ENCODE results near the gene COBL. TPM values are rescaled to one million over a fixed set of nuclear protein-coding genes. Genes with fewer than 3 reads are reported as not detected.

Gene COBL
- total RNA-seq, 2 experiments from 2014 or later = not detected

DNA sequence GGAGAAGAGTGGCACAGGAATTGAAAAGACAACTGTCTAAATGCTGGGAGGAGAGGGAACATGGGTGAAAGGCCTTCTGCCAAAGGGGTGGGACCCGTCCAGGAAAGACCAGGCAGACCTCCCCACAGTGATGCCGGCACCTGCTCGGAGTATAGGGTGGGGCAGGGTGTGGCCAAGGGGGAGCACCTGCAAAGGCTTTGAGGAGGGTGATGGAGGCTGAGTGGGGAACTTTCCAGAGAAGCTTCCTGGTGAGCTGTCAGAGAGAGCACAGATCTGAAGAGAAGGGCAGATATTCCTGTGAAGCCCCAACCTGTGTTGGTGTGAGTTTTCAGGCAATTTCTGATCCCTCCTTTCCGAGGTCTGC, 270.5 kb downstream of the COBL start:
- H3K36me3 Mint-ChIP-seq (ENCODE audit: low read depth) = no peaks in the 10 kb centered on the region
- H3K27ac Mint-ChIP-seq = no peak overlapping the region
- peaks cover 2% of the 10 kb centered on the region for H3K27me3 Mint-ChIP-seq (ENCODE audit: low read depth)
- ChIA-PET POLR2A (no interaction called here), CTCF (no interaction called here)
- ATAC-seq (no peak), DNase-seq (no peak)
- no peaks in the 10 kb centered on the region for H3K4me1 Mint-ChIP-seq (ENCODE audit: low read depth)
- H3K9me3 Mint-ChIP-seq (ENCODE audit: insufficient read depth) = no peaks in the 10 kb centered on the region
- no peak overlapping the region for H3K4me3 Mint-ChIP-seq

DNA sequence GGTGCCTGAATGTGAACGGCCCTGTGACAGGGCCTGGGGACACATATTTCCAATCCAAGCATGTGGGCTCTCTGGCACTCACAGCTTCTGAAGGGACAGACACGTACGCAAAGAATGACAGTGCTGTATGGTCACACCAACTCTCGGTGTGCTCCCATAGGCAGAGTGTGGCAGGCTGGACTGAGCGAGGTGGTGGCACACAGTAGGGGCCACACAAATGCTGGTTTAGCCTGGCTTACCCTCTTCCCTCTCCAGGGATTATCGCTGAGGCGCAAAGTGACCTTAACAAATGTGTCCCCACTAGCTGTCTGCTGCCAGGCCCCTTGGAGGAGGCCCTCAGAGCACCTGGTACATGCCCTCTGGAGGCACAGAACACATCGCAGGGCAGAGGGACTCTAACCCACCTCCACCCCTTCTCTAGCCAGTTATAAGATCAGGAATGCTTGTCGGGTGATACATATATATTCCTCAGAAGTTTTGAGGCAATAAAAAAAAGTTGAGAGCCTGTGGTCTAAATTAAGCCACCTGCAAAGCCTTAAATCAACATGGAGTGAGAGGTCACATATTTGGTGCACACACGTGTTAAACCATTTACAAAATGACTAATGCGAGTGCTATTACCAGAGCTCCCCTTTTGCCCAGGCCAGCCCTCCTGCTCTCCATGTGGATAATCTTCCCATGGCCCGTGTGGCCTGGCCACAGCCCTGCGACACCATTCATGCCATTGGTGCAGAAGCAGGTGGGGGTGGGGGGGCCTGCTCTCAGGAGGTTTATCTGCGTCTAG, 271.1 kb downstream of the COBL start:
- Mint-ChIP-seq H3K27ac (no peak overlapping the region), H3K36me3 (ENCODE audit: low read depth) (no peaks in the 10 kb centered on the region), H3K9me3 (ENCODE audit: insufficient read depth) (no peaks in the 10 kb centered on the region), H3K27me3 (ENCODE audit: low read depth) (peaks cover 2% of the 10 kb centered on the region), H3K4me1 (ENCODE audit: low read depth) (no peaks in the 10 kb centered on the region), H3K4me3 (no peak overlapping the region)
- ChIA-PET CTCF (interaction anchor here (1.6 kb wide), 1 partner anchor 95 kb away, joined by 4 read pairs; no protein-coding TSS in a partner anchor), POLR2A (no interaction called here)
- DNase-seq = no peak
- ATAC-seq = no peak

DNA sequence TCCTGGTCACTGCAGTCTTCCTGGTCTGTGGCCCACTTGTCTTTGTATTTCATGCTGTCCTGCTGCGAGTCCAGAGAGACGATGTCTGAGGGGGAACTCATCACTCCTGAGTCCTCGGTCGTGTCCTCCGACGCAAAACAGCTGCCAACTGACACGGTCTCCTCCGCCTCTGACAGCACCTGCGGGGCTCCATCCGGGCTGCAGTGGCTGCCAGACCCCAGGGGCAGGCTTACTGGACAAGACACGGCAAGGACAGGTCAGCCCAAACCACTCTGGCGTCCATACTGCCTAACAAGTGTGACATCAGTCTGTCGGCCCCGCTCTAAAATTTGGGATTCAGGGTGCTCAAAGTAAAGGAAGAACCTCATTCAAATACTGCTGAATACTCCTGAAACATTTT, 273.1 kb downstream of the COBL start:
- POLR2A ChIA-PET = no interaction called here
- CTCF ChIA-PET = no interaction called here

DNA sequence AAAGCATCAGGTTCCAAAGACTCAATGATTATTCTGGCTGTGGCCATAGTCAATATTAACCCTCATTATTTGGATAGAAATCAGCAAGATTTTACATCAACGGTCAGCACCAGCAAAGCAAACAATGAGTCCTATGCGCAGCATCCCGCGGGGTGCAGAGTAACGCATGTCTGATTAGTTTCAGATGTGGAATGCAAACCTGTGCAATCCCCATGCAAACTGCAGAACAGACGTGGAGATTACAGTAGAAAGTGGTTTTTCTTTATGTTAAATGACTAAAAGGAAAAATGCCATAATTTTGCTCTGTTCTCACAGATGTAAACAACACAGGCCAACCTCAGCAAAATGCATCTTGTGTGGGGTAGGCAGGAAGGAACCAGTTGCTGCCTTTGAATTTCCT, 275.8 kb downstream of the COBL start:
- Mint-ChIP-seq H3K27ac (no peak overlapping the region), H3K4me3 (no peak overlapping the region), H3K4me1 (ENCODE audit: low read depth) (no peaks in the 10 kb centered on the region), H3K9me3 (ENCODE audit: insufficient read depth) (no peaks in the 10 kb centered on the region), H3K36me3 (ENCODE audit: low read depth) (no peaks in the 10 kb centered on the region), H3K27me3 (ENCODE audit: low read depth) (no peaks in the 10 kb centered on the region)
- no peak for DNase-seq
- POLR2A ChIA-PET = no interaction called here
- ATAC-seq = no peak
- CTCF ChIA-PET = no interaction called here

More for the DNA sequence above, 273.1 kb downstream of the COBL start:
- Mint-ChIP-seq H3K4me1 (ENCODE audit: low read depth) (no peaks in the 10 kb centered on the region), H3K36me3 (ENCODE audit: low read depth) (no peaks in the 10 kb centered on the region), H3K4me3 (no peak overlapping the region), H3K9me3 (ENCODE audit: insufficient read depth) (no peaks in the 10 kb centered on the region), H3K27ac (no peak overlapping the region), H3K27me3 (ENCODE audit: low read depth) (no peaks in the 10 kb centered on the region)
- no peak for ATAC-seq
- no peak for DNase-seq

DNA sequence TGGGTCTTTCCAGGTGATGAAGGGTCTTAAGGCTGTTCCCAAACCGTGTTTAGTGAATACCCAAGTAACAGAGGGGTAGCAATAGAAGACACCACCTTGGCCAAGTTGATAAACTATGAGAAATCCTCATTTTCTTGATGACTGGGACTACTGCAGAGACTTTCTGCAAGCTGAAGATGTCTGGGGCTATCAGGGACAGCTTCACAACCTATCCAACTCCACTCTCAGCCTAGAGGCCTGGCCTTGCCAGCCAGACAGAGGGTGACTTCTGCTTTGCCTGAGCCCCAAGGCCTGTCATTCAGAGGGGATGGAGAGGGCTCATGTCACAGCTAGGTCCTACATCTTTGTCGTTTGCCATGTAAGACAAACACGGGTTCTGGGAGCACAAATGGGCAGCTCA, 278.0 kb downstream of the COBL start:
- Mint-ChIP-seq H3K36me3 (ENCODE audit: low read depth) (no peaks in the 10 kb centered on the region), H3K9me3 (ENCODE audit: insufficient read depth) (no peaks in the 10 kb centered on the region), H3K27ac (no peak overlapping the region), H3K4me3 (no peak overlapping the region), H3K27me3 (ENCODE audit: low read depth) (no peaks in the 10 kb centered on the region), H3K4me1 (ENCODE audit: low read depth) (no peaks in the 10 kb centered on the region)
- CTCF ChIA-PET = interaction anchor here (0.9 kb wide), 1 partner anchor 124 kb away, joined by 3 read pairs; no protein-coding TSS in a partner anchor
- POLR2A ChIA-PET = no interaction called here
- ATAC-seq = no peak
- no peak for DNase-seq

DNA sequence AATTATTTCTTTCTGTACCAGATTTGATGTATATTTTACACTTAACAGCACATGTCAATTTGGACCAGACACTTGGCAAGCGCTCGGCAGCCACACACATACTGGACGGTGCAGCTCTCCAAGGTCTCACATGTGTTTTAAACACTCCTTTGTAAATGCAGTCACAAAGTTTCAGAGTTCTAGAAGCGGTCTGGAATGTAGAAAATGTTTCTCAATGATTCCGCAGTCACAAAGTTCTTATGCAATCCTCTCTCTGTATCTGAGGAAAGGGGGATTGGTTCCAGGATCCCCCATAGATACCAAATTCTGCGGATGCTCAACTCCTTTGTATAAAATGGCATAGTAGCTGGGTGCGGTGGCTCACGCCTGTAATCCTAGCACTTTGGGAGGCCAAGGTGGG, 280.9 kb downstream of the COBL start:
- H3K27ac Mint-ChIP-seq = no peak overlapping the region
- no peaks in the 10 kb centered on the region for H3K27me3 Mint-ChIP-seq (ENCODE audit: low read depth)
- no peaks in the 10 kb centered on the region for H3K4me1 Mint-ChIP-seq (ENCODE audit: low read depth)
- H3K4me3 Mint-ChIP-seq = no peak overlapping the region
- ATAC-seq = no peak
- ChIA-PET CTCF (interaction anchor here (0.6 kb wide), 1 partner anchor 37 kb away, joined by 4 read pairs; no protein-coding TSS in a partner anchor), POLR2A (no interaction called here)
- H3K36me3 Mint-ChIP-seq (ENCODE audit: low read depth) = no peaks in the 10 kb centered on the region
- DNase-seq = no peak
- H3K9me3 Mint-ChIP-seq (ENCODE audit: insufficient read depth) = no peaks in the 10 kb centered on the region

DNA sequence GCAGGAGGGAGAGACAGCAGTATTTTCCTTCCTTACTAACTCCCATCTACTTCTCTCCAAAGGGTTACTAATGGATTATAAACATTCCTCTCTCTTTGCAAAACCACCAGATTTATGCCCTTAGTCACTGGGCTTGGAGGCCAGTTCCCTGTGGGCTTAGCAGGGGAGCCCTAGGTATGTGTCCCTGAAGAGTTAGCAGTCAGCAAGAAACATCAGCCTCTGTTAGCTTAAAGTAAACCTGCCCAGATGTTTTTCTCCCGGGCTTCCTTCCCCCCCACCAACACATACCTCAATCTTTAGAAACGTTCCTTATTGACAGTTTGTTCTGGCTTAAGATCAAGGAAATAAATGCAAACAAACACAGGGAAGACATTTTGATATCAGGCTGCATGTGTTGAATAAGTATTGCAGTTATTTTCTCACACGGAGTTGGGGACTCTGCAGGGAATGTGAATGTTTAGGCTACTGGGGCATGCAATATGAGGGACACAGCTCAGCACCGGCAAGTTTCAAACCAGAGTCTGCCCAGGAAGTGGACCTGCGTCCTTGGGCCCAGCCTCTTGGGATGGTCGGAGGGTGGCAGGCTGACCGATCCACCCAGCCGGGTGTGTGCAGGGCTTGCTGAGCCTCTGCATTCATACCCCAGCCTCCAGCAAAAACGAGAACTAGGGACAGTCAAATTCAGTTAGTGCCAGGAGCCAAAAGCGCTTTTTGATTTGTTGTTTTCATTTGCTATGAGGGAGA, 281.9 kb downstream of the COBL start:
- ChIA-PET POLR2A (no interaction called here), CTCF (no interaction called here)
- H3K9me3 Mint-ChIP-seq (ENCODE audit: insufficient read depth) = no peaks in the 10 kb centered on the region
- ATAC-seq (no peak), DNase-seq (no peak)
- H3K4me1 Mint-ChIP-seq (ENCODE audit: low read depth) = no peaks in the 10 kb centered on the region
- H3K4me3 Mint-ChIP-seq = no peak overlapping the region
- no peak overlapping the region for H3K27ac Mint-ChIP-seq
- no peaks in the 10 kb centered on the region for H3K27me3 Mint-ChIP-seq (ENCODE audit: low read depth)
- H3K36me3 Mint-ChIP-seq (ENCODE audit: low read depth) = no peaks in the 10 kb centered on the region

DNA sequence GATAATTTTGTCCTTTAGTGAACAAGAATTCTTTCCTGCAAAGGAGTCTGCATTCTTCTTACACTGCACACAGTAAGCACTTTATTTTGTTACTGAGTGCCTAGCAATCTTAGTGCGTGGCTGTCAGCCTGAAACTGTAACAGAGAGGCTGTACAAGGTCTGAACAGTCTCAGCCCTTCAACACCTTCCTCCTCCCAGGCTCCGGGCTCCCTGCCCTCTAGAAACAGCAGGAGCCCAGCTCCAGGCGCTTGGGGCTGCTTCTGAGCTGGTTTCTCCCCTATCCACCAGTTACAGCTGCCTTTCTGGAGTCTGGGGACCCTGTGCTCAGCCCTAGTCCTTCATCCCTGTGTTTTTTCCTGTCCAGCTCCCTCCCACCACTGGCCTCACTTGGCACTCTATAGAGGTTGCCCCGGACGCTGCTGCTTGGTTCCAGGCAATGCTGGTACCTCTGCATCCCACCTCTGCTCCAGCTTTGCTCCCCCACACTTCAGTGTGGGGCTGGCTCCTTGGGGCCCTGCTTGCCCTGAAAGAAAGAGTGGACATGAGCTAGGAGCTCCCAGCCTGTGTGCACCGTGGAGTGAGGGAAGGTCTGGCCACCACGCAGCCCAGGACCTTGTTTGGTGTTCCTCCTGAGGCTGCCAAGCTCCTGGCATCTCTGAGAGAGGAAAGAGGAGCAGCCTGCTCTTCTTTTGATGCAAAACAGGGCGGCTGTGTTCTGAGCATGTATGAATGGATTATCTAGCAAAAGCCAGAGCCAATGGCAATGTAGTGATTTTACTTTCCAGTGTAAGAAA, 282.7 kb downstream of the COBL start:
- Mint-ChIP-seq H3K36me3 (ENCODE audit: low read depth) (no peaks in the 10 kb centered on the region), H3K9me3 (ENCODE audit: insufficient read depth) (no peaks in the 10 kb centered on the region), H3K27ac (no peak overlapping the region), H3K4me3 (no peak overlapping the region), H3K4me1 (ENCODE audit: low read depth) (no peaks in the 10 kb centered on the region), H3K27me3 (ENCODE audit: low read depth) (no peaks in the 10 kb centered on the region)
- ATAC-seq (no peak), DNase-seq (no peak)
- CTCF ChIA-PET = no interaction called here
- POLR2A ChIA-PET = no interaction called here

DNA sequence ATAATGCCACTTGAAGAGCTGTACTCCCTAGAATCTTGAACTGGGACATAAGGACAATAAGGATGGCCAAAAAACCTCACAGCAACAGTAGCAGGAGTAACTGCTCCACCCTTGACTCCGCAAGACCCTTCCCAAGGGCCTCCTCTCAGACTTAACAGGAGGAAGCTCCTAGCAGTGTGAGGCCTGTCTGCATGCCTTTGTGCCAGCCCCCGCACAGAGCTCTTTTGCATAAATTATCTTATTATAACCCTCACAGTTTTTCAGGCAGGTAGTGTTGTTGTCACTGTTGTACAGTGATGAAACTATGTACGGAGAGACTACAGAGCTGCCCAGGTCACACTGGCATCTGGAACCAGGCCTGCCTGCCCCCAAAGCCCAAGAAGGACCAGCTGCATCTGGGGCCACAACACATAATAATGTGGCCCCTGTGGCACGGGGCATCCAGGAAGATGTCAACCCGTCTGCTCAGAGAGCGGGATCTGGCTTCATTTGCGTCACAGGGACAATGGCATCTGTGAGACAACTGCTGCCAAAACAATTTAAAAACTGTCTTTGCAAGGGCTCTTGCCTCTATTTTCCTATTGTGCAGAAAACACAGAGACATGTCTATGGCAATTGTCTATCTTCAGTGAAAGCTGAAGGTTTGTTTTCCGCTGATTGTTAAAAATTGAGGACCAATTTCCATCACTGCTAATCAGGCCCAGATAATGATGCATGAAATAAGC, 284.7 kb downstream of the COBL start:
- ChIA-PET CTCF (no interaction called here), POLR2A (no interaction called here)
- H3K27me3 Mint-ChIP-seq (ENCODE audit: low read depth) = no peaks in the 10 kb centered on the region
- H3K4me1 Mint-ChIP-seq (ENCODE audit: low read depth) = no peaks in the 10 kb centered on the region
- no peak for DNase-seq
- no peaks in the 10 kb centered on the region for H3K36me3 Mint-ChIP-seq (ENCODE audit: low read depth)
- no peak for ATAC-seq
- no peak overlapping the region for H3K4me3 Mint-ChIP-seq
- H3K9me3 Mint-ChIP-seq (ENCODE audit: insufficient read depth) = no peaks in the 10 kb centered on the region
- no peak overlapping the region for H3K27ac Mint-ChIP-seq

DNA sequence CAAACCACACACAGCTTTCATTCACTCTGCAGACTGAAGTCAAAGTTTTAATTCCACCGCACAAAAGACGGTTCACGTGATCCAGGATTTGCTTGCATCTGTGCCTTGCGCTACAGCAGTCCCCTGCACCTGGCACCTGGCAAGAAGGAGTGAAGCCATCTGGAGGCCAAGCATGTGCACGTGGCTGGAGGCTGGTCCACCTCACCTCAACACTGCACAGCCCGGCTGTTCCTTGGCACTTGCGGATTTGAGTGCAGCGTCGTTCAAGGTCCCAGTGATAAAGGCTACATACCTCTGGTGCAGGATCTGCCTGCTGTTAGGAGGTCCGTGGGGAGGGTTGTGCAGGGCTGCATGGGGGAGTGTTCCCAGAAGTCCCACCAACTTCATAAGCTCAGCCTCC, 285.4 kb downstream of the COBL start:
- ChIA-PET POLR2A (no interaction called here), CTCF (no interaction called here)
- Mint-ChIP-seq H3K27me3 (ENCODE audit: low read depth) (no peaks in the 10 kb centered on the region), H3K9me3 (ENCODE audit: insufficient read depth) (no peaks in the 10 kb centered on the region), H3K4me1 (ENCODE audit: low read depth) (no peaks in the 10 kb centered on the region), H3K36me3 (ENCODE audit: low read depth) (no peaks in the 10 kb centered on the region), H3K4me3 (no peak overlapping the region), H3K27ac (no peak overlapping the region)
- DNase-seq (no peak), ATAC-seq (no peak)

DNA sequence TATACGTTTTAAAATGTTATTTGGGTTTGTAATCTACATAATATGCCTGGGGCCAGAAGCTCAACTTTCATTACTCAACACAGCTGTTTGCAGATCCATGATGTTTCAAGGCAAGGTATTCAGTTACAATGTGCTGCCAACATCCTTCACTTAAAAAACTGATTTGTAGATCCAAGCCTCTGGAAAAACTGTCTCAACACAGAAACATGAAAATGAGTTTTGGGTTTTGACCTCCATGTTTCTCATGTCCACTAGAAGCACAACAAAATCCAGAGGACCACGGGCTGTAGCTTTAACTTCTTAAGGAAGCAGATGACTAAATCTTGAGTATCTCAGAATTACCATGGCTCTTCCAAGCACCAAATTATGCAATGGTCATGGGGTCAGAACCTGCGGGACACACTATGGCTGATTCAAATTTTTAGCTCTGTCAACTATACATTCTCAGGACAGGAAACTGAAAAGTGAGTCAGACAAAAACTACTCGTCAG, 286.9 kb downstream of the COBL start:
- POLR2A ChIA-PET = no interaction called here
- Mint-ChIP-seq H3K27me3 (ENCODE audit: low read depth) (no peaks in the 10 kb centered on the region), H3K4me3 (no peak overlapping the region), H3K9me3 (ENCODE audit: insufficient read depth) (no peaks in the 10 kb centered on the region), H3K27ac (no peak overlapping the region), H3K36me3 (ENCODE audit: low read depth) (no peaks in the 10 kb centered on the region), H3K4me1 (ENCODE audit: low read depth) (no peaks in the 10 kb centered on the region)
- no peak for ATAC-seq
- CTCF ChIA-PET = no interaction called here
- DNase-seq = no peak

Measured in activated CD8-positive, alpha-beta T cell treated with anti-CD3 and anti-CD28 coated beads, Interleukin-2, amount 10 ng/mL, durations not matched to agents 7 days and 5 days (primary cell).